Liver (tissue), 9 donors: ENCODE data around the gene AXIN2. TPM values are rescaled to one million over a fixed set of nuclear protein-coding genes. Genes with fewer than 3 reads are reported as not detected.

ENCODE experiments used
- DNase-seq: peaks from one replicate; pipeline ENCODE4 v3.0.0-alpha.2; 2017; ENCODE audit warnings: low spot score
- H3K27ac ChIP-seq, 2 donors: one replicate each; pipeline ENCODE4 v1.7.0; 2013; ENCODE audit warnings: inconsistent platforms in 2 of 2, low read length in 2 of 2, control low read depth in 1 of 2, low read depth in 1 of 2, mild to moderate bottlenecking in 1 of 2
- H3K27me3 ChIP-seq, 4 donors: one replicate each; pipeline versions ENCODE4 v1.6.1 to v1.7.0; 2013; ENCODE audit warnings: low read length in 3 of 4, inconsistent platforms in 1 of 4, mild to moderate bottlenecking in 1 of 4, moderate library complexity in 1 of 4; ENCODE audit not compliant: control insufficient read depth in 4 of 4, insufficient read depth in 4 of 4
- H3K36me3 ChIP-seq, 4 donors: one replicate each; pipeline versions ENCODE4 v1.6.1 to v1.7.0; 2013; ENCODE audit warnings: low read length in 3 of 4, mild to moderate bottlenecking in 3 of 4, low read depth in 1 of 4, moderate library complexity in 1 of 4; ENCODE audit not compliant: control insufficient read depth in 4 of 4, insufficient read depth in 3 of 4
- H3K4me1 ChIP-seq, 4 donors: one replicate each; pipeline versions ENCODE4 v1.6.1 to v1.7.0; 2013; ENCODE audit warnings: low read length in 3 of 4, mild to moderate bottlenecking in 3 of 4, moderate library complexity in 1 of 4; ENCODE audit not compliant: control insufficient read depth in 4 of 4, insufficient read depth in 4 of 4
- H3K4me3 ChIP-seq, 3 donors: one replicate each; pipeline versions ENCODE4 v1.6.1 to v1.7.0; 2013; ENCODE audit warnings: low read length in 3 of 3, control low read depth in 1 of 3, low read depth in 1 of 3, mild to moderate bottlenecking in 1 of 3
- H3K9ac ChIP-seq, 2 donors: one replicate each; pipeline ENCODE4 v1.7.0; 2013; ENCODE audit warnings: low read length in 2 of 2, mild to moderate bottlenecking in 2 of 2, moderate library complexity in 2 of 2, control low read depth in 1 of 2, low read depth in 1 of 2
- H3K9me3 ChIP-seq, 4 donors: one replicate each; pipeline versions ENCODE4 v1.6.1 to v1.7.0; 2013; ENCODE audit warnings: low read length in 3 of 4; ENCODE audit not compliant: control insufficient read depth in 4 of 4
- FOXA1 ChIP-seq: IDR thresholded peaks from 2 replicates; pipeline ENCODE4 v1.6.1; 2016; ENCODE audit warnings: antibody characterized with exemption
- FOXA2 ChIP-seq: IDR thresholded peaks from 2 replicates; pipeline ENCODE4 v1.6.1; 2016; ENCODE audit warnings: antibody characterized with exemption
- GABPA ChIP-seq, 2 donors: IDR thresholded peaks in 1 of 2; conservative IDR thresholded peaks in 1 of 2; 2 replicates each; pipeline ENCODE4 v1.6.1; 2016; ENCODE audit warnings: antibody characterized with exemption in 2 of 2, mild to moderate bottlenecking in 1 of 2, moderate library complexity in 1 of 2
- HNF4A ChIP-seq, 2 donors: conservative IDR thresholded peaks; 2 replicates each; pipeline ENCODE4 v1.6.1; 2016; ENCODE audit warnings: antibody characterized with exemption in 2 of 2, mild to moderate bottlenecking in 2 of 2
- HNF4G ChIP-seq: IDR thresholded peaks from 2 replicates; pipeline ENCODE4 v1.6.1; 2016; ENCODE audit warnings: antibody characterized with exemption
- JUND ChIP-seq, 2 donors: IDR thresholded peaks; 2 replicates each; pipeline ENCODE4 v1.6.1; 2016; ENCODE audit warnings: antibody characterized with exemption in 2 of 2
- NR2F2 ChIP-seq: IDR thresholded peaks from 2 replicates; pipeline ENCODE4 v1.6.1; 2016; ENCODE audit warnings: antibody characterized with exemption
- RAD21 ChIP-seq, 2 donors: IDR thresholded peaks; 2 replicates each; pipeline ENCODE4 v1.6.1; 2016; ENCODE audit warnings: antibody characterized with exemption in 2 of 2, mild to moderate bottlenecking in 2 of 2
- RXRA ChIP-seq, 2 donors: IDR thresholded peaks; 2 replicates each; pipeline ENCODE4 v1.6.1; 2017 to 2018; ENCODE audit warnings: antibody characterized with exemption in 2 of 2, mild to moderate bottlenecking in 1 of 2
- TAF1 ChIP-seq: conservative IDR thresholded peaks from 2 replicates; pipeline ENCODE4 v1.6.1; 2016; ENCODE audit warnings: antibody characterized with exemption, mild to moderate bottlenecking
- YY1 ChIP-seq: IDR thresholded peaks from 2 replicates; pipeline ENCODE4 v1.6.1; 2016; ENCODE audit warnings: antibody characterized with exemption, mild to moderate bottlenecking
- WGBS: extraction: QIAGEN DNeasy Blood & Tissue Kit; methylation state at CpG from one replicate; pipeline ENCODE4 v1.1.7; 2013; 5-methylcytosine and 5-hydroxymethylcytosine counted together
- polyA plus RNA-seq, 2 donors: library from polyadenylated mRNA; stranded (reverse) in 1 of 2; unstranded in 1 of 2; fragments of 200-250 nt in 1 of 2; fragments of >200 nt in 1 of 2; fragmentation: Nextera tagmentation in 1 of 2; extraction: Ambion mirVana in 1 of 2; gene quantifications; one replicate each; pipeline versions ENCODE4 v1.2.1 to v1.2.3, GENCODE V29; 2013 to 2015
- total RNA-seq, 2 donors: library from RNA; depleted of rRNA; stranded (reverse); fragments of >200 nt; gene quantifications; one replicate each; pipeline ENCODE4 v1.2.3, GENCODE V29; 2014
- TF ChIP-seq, protein P1 (sequence below): IDR thresholded peaks from 2 replicates; pipeline ENCODE4 v1.6.1; 2016; ENCODE audit warnings: antibody characterized with exemption
- TF ChIP-seq, protein P2 (sequence below): fragments of 150-350 bp; IDR thresholded peaks from 2 replicates; pipeline ENCODE4 v1.5.1; 2017; ENCODE audit warnings: improper control_type of control experiment, low read depth, low read length; ENCODE audit not compliant: missing input control
- TF ChIP-seq, protein P3 (sequence below): IDR thresholded peaks from 2 replicates; pipeline ENCODE4 v1.6.1; 2016; ENCODE audit warnings: antibody characterized with exemption
- donor health status: healthy.
- donor health status: healthy.
- donor health status: healthy.
- donor health status: healthy.
- donor health status: healthy.

AXIN2 gene
- total and polyA plus RNA-seq, 4 donors = 0.33 to 3.5 (median 1.5) TPM

DNA sequence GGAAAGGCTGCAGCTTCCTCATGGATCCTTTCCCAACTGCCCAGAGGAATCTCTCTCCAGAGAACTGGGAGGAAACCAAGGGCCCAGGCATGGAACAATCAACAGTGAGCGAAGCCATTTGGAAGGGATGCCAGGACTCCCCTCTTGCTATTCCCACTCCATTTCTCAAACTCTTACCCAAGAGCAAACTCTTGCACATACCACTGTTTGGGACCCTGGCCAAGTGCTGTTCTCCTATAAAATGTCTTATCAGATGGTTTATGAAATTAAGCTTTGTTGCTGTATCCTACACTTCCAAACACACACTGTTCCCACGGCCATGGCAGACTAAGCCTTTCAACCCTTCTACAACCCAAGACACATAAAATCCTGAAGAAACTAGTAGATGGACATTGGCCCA is 48.3 kb upstream of the AXIN2 start:
- H3K27ac ChIP-seq = no peak overlapping the region
- WGBS = 92% methylated on average over 2 of the region's 2 CpGs
- no peak for DNase-seq
- no peaks in the 10 kb centered on the region for H3K4me1 ChIP-seq
- H3K9ac ChIP-seq = no peak overlapping the region
- TF ChIP-seq YY1 = no peak
- TF ChIP-seq, protein P1, sequence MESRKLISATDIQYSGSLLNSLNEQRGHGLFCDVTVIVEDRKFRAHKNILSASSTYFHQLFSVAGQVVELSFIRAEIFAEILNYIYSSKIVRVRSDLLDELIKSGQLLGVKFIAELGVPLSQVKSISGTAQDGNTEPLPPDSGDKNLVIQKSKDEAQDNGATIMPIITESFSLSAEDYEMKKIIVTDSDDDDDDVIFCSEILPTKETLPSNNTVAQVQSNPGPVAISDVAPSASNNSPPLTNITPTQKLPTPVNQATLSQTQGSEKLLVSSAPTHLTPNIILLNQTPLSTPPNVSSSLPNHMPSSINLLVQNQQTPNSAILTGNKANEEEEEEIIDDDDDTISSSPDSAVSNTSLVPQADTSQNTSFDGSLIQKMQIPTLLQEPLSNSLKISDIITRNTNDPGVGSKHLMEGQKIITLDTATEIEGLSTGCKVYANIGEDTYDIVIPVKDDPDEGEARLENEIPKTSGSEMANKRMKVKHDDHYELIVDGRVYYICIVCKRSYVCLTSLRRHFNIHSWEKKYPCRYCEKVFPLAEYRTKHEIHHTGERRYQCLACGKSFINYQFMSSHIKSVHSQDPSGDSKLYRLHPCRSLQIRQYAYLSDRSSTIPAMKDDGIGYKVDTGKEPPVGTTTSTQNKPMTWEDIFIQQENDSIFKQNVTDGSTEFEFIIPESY = no peak
- no peak for TF ChIP-seq FOXA1
- no peak for TF ChIP-seq HNF4A (conservative IDR thresholded peaks at IDR 0.05)
- no peak for TF ChIP-seq RXRA (IDR thresholded peaks at IDR 0.05)
- TF ChIP-seq NR2F2 = no peak
- TF ChIP-seq, protein P2, sequence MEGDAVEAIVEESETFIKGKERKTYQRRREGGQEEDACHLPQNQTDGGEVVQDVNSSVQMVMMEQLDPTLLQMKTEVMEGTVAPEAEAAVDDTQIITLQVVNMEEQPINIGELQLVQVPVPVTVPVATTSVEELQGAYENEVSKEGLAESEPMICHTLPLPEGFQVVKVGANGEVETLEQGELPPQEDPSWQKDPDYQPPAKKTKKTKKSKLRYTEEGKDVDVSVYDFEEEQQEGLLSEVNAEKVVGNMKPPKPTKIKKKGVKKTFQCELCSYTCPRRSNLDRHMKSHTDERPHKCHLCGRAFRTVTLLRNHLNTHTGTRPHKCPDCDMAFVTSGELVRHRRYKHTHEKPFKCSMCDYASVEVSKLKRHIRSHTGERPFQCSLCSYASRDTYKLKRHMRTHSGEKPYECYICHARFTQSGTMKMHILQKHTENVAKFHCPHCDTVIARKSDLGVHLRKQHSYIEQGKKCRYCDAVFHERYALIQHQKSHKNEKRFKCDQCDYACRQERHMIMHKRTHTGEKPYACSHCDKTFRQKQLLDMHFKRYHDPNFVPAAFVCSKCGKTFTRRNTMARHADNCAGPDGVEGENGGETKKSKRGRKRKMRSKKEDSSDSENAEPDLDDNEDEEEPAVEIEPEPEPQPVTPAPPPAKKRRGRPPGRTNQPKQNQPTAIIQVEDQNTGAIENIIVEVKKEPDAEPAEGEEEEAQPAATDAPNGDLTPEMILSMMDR = no peak
- H3K36me3 ChIP-seq = no peaks in the 10 kb centered on the region
- no peak overlapping the region for H3K4me3 ChIP-seq
- no peaks in the 10 kb centered on the region for H3K27me3 ChIP-seq
- H3K9me3 ChIP-seq = no peaks in the 10 kb centered on the region

DNA sequence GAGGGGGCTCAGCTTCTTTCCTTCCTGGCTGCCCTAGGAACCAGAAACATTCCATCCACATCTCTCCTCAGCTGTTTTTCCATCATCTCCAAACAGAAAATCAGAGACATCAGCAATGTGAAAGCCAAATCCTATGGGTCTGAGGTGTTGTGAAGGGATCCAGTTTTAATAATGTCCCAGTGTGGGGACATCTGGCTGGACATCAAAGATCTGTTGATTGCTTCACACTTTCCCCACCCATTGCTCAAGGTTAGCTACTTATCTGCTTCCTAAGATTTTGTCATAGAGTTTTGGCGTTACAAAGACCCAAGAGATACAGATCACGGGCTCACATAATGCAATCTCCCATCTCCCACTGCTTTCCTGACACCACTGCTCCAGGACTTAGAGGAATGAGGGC is 47.8 kb upstream of the AXIN2 start:
- H3K9ac ChIP-seq = no peak overlapping the region
- no peak for DNase-seq
- no peak for TF ChIP-seq NR2F2
- no peak for TF ChIP-seq GABPA (IDR thresholded peaks at IDR 0.05 in 1 of 2, conservative IDR thresholded peaks at IDR 0.05 in 1 of 2)
- TF ChIP-seq HNF4G = no peak
- TF ChIP-seq TAF1 = no peak
- TF ChIP-seq, protein P3, sequence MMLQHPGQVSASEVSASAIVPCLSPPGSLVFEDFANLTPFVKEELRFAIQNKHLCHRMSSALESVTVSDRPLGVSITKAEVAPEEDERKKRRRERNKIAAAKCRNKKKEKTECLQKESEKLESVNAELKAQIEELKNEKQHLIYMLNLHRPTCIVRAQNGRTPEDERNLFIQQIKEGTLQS = no peak
- no peak for TF ChIP-seq HNF4A (conservative IDR thresholded peaks at IDR 0.05)
- no peak for TF ChIP-seq RAD21 (IDR thresholded peaks at IDR 0.05)
- TF ChIP-seq FOXA2 = no peak
- no peak for TF ChIP-seq JUND (IDR thresholded peaks at IDR 0.05)
- TF ChIP-seq, protein P1 = no peak
- no peak for TF ChIP-seq FOXA1
- no peaks in the 10 kb centered on the region for H3K36me3 ChIP-seq
- WGBS = 85% methylated on average over 2 of the region's 2 CpGs
- H3K4me1 ChIP-seq = no peaks in the 10 kb centered on the region
- no peaks in the 10 kb centered on the region for H3K9me3 ChIP-seq
- no peaks in the 10 kb centered on the region for H3K27me3 ChIP-seq
- no peak overlapping the region for H3K4me3 ChIP-seq
- no peak overlapping the region for H3K27ac ChIP-seq
